Measurements from ENCODE around the gene ZNF546.

DNA sequence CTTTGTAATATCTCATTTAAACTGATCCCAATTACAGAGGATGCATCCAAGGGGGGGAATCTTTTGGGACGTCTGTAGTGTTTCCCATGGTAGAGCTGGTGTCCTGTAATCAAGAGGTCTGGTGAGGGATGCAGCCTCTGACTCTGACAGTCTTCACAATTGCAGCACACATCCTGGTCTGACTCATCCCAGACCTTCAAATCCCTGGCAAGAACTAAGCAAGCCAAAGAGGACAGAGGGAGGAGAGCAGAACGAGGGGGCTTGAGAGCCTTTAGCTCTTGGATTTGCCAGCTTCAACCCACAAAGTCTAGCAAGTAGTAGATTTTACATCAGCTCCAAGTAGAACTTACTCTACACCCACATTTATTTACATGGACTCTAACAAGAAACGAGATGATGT is 45.2 kb upstream of the ZNF546 start:
- TF ChIP-seq POLR2AphosphoS5 (IDR thresholded peaks at IDR 0.05; ENCODE audit: low read depth, low read length) (no peak), REST (IDR thresholded peaks at IDR 0.05; ENCODE audit: insufficient read depth in 1 of 2, low read depth in 2 of 2, low read length in 2 of 2) (no peak), TAF1 (IDR thresholded peaks at IDR 0.05; ENCODE audit: borderline replicate concordance, insufficient read depth, low read length) (no peak)

Data from PFSK-1 (cell line).